Liver (tissue), 9 donors: ENCODE measurements around the gene YY1. TPM values are rescaled to one million over a fixed set of nuclear protein-coding genes. Genes with fewer than 3 reads are reported as not detected.
A peak's percentile ranks its signal among the peaks of the same experiment; 100 is the strongest.

Source experiments
- DNase-seq: peaks from one replicate; pipeline ENCODE4 v3.0.0-alpha.2; 2017; ENCODE audit warnings: low spot score
- H3K27ac ChIP-seq, 2 donors: one replicate each; pipeline ENCODE4 v1.7.0; 2013; ENCODE audit warnings: inconsistent platforms in 2 of 2, low read length in 2 of 2, control low read depth in 1 of 2, low read depth in 1 of 2, mild to moderate bottlenecking in 1 of 2
- H3K27me3 ChIP-seq, 4 donors: one replicate each; pipeline versions ENCODE4 v1.6.1 to v1.7.0; 2013; ENCODE audit warnings: low read length in 3 of 4, inconsistent platforms in 1 of 4, mild to moderate bottlenecking in 1 of 4, moderate library complexity in 1 of 4; ENCODE audit not compliant: control insufficient read depth in 4 of 4, insufficient read depth in 4 of 4
- H3K36me3 ChIP-seq, 4 donors: one replicate each; pipeline versions ENCODE4 v1.6.1 to v1.7.0; 2013; ENCODE audit warnings: low read length in 3 of 4, mild to moderate bottlenecking in 3 of 4, low read depth in 1 of 4, moderate library complexity in 1 of 4; ENCODE audit not compliant: control insufficient read depth in 4 of 4, insufficient read depth in 3 of 4
- H3K4me1 ChIP-seq, 4 donors: one replicate each; pipeline versions ENCODE4 v1.6.1 to v1.7.0; 2013; ENCODE audit warnings: low read length in 3 of 4, mild to moderate bottlenecking in 3 of 4, moderate library complexity in 1 of 4; ENCODE audit not compliant: control insufficient read depth in 4 of 4, insufficient read depth in 4 of 4
- H3K4me3 ChIP-seq, 3 donors: one replicate each; pipeline versions ENCODE4 v1.6.1 to v1.7.0; 2013; ENCODE audit warnings: low read length in 3 of 3, control low read depth in 1 of 3, low read depth in 1 of 3, mild to moderate bottlenecking in 1 of 3
- H3K9ac ChIP-seq, 2 donors: one replicate each; pipeline ENCODE4 v1.7.0; 2013; ENCODE audit warnings: low read length in 2 of 2, mild to moderate bottlenecking in 2 of 2, moderate library complexity in 2 of 2, control low read depth in 1 of 2, low read depth in 1 of 2
- H3K9me3 ChIP-seq, 4 donors: one replicate each; pipeline versions ENCODE4 v1.6.1 to v1.7.0; 2013; ENCODE audit warnings: low read length in 3 of 4; ENCODE audit not compliant: control insufficient read depth in 4 of 4
- ATF3 ChIP-seq: IDR thresholded peaks from 2 replicates; pipeline ENCODE4 v1.6.1; 2016; ENCODE audit warnings: antibody characterized with exemption
- CTCF ChIP-seq: fragments of 150-350 bp; IDR thresholded peaks from 2 replicates; pipeline ENCODE4 v1.5.1; 2017; ENCODE audit warnings: improper control_type of control experiment, low read depth, low read length; ENCODE audit not compliant: missing input control
- EGR1 ChIP-seq, 2 donors: IDR thresholded peaks; 2 replicates each; pipeline ENCODE4 v1.6.1; 2016 to 2018; ENCODE audit warnings: antibody characterized with exemption in 2 of 2, low read depth in 2 of 2
- FOXA1 ChIP-seq: IDR thresholded peaks from 2 replicates; pipeline ENCODE4 v1.6.1; 2016; ENCODE audit warnings: antibody characterized with exemption
- FOXA2 ChIP-seq: IDR thresholded peaks from 2 replicates; pipeline ENCODE4 v1.6.1; 2016; ENCODE audit warnings: antibody characterized with exemption
- GABPA ChIP-seq, 2 donors: IDR thresholded peaks in 1 of 2; conservative IDR thresholded peaks in 1 of 2; 2 replicates each; pipeline ENCODE4 v1.6.1; 2016; ENCODE audit warnings: antibody characterized with exemption in 2 of 2, mild to moderate bottlenecking in 1 of 2, moderate library complexity in 1 of 2
- HNF4A ChIP-seq, 2 donors: conservative IDR thresholded peaks; 2 replicates each; pipeline ENCODE4 v1.6.1; 2016; ENCODE audit warnings: antibody characterized with exemption in 2 of 2, mild to moderate bottlenecking in 2 of 2
- HNF4G ChIP-seq: IDR thresholded peaks from 2 replicates; pipeline ENCODE4 v1.6.1; 2016; ENCODE audit warnings: antibody characterized with exemption
- JUND ChIP-seq, 2 donors: IDR thresholded peaks; 2 replicates each; pipeline ENCODE4 v1.6.1; 2016; ENCODE audit warnings: antibody characterized with exemption in 2 of 2
- NR2F2 ChIP-seq: IDR thresholded peaks from 2 replicates; pipeline ENCODE4 v1.6.1; 2016; ENCODE audit warnings: antibody characterized with exemption
- RAD21 ChIP-seq, 2 donors: IDR thresholded peaks; 2 replicates each; pipeline ENCODE4 v1.6.1; 2016; ENCODE audit warnings: antibody characterized with exemption in 2 of 2, mild to moderate bottlenecking in 2 of 2
- RXRA ChIP-seq, 2 donors: IDR thresholded peaks; 2 replicates each; pipeline ENCODE4 v1.6.1; 2017 to 2018; ENCODE audit warnings: antibody characterized with exemption in 2 of 2, mild to moderate bottlenecking in 1 of 2
- SP1 ChIP-seq: IDR thresholded peaks from 2 replicates; pipeline ENCODE4 v1.6.1; 2018; ENCODE audit warnings: antibody characterized with exemption, mild to moderate bottlenecking
- TAF1 ChIP-seq: conservative IDR thresholded peaks from 2 replicates; pipeline ENCODE4 v1.6.1; 2016; ENCODE audit warnings: antibody characterized with exemption, mild to moderate bottlenecking
- YY1 ChIP-seq: IDR thresholded peaks from 2 replicates; pipeline ENCODE4 v1.6.1; 2016; ENCODE audit warnings: antibody characterized with exemption, mild to moderate bottlenecking
- ZBTB33 ChIP-seq: IDR thresholded peaks from 2 replicates; pipeline ENCODE4 v1.6.1; 2016; ENCODE audit warnings: antibody characterized with exemption
- WGBS: extraction: QIAGEN DNeasy Blood & Tissue Kit; methylation state at CpG from one replicate; pipeline ENCODE4 v1.1.7; 2013; 5-methylcytosine and 5-hydroxymethylcytosine counted together
- polyA plus RNA-seq, 2 donors: library from polyadenylated mRNA; stranded (reverse) in 1 of 2; unstranded in 1 of 2; fragments of 200-250 nt in 1 of 2; fragments of >200 nt in 1 of 2; fragmentation: Nextera tagmentation in 1 of 2; extraction: Ambion mirVana in 1 of 2; gene quantifications; one replicate each; pipeline versions ENCODE4 v1.2.1 to v1.2.3, GENCODE V29; 2013 to 2015
- total RNA-seq, 2 donors: library from RNA; depleted of rRNA; stranded (reverse); fragments of >200 nt; gene quantifications; one replicate each; pipeline ENCODE4 v1.2.3, GENCODE V29; 2014
- donor health status: healthy.
- donor health status: healthy.
- donor health status: healthy.
- donor health status: healthy.
- donor health status: healthy.

The YY1 gene
- total and polyA plus RNA-seq, 4 donors = 15.8 to 37.4 (median 28.8) TPM

GRCh38 chr14:100321473-100322137 is 82.7 kb downstream of the YY1 start (continued):
- TF ChIP-seq EGR1 (IDR thresholded peaks at IDR 0.05; ENCODE audit: low read depth in 2 of 2) (no peak), FOXA2 (no peak)

- DNase-seq = no peak
- no peak for TF ChIP-seq TAF1
- no peak for TF ChIP-seq FOXA1
- TF ChIP-seq CTCF = no peak
- TF ChIP-seq NR2F2 = no peak
- TF ChIP-seq JUND (IDR thresholded peaks at IDR 0.05) = no peak
- no peak for TF ChIP-seq ZBTB33
- no peak for TF ChIP-seq RXRA (IDR thresholded peaks at IDR 0.05)
- no peak for TF ChIP-seq SP1
- TF ChIP-seq RAD21 (IDR thresholded peaks at IDR 0.05) = no peak
- no peak for TF ChIP-seq ATF3
- no peak for TF ChIP-seq YY1
- TF ChIP-seq HNF4G = no peak
- no peak for TF ChIP-seq EGR1 (IDR thresholded peaks at IDR 0.05; ENCODE audit: low read depth in 2 of 2)
- no peak for TF ChIP-seq HNF4A (conservative IDR thresholded peaks at IDR 0.05)
- no peak for TF ChIP-seq FOXA2
- TF ChIP-seq GABPA (IDR thresholded peaks at IDR 0.05 in 1 of 2, conservative IDR thresholded peaks at IDR 0.05 in 1 of 2) = no peak
- H3K27me3 ChIP-seq = no peaks in the 10 kb centered on the region
- peak overlapping the region; percentile 26 to 94 for H3K27ac ChIP-seq
- H3K4me1 ChIP-seq = peaks cover 22 to 49% (median 42%) of the 10 kb centered on the region in 4 donors
- 82% methylated on average over 15 of the region's 15 CpGs for WGBS
- H3K9me3 ChIP-seq = no peaks in the 10 kb centered on the region
- peaks cover 0 to 5% (median 4%) of the 10 kb centered on the region in 4 donors for H3K36me3 ChIP-seq
- no peak overlapping the region for H3K4me3 ChIP-seq
- no peak overlapping the region for H3K9ac ChIP-seq
Observed at GRCh38 chr14:100322138-100322957, 83.4 kb downstream of the YY1 start.
